Smooth muscle cell (in vitro differentiated cells): ENCODE data around the gene ACCSL. TPM values are rescaled to one million over a fixed set of nuclear protein-coding genes. Genes with fewer than 3 reads are reported as not detected.

Source experiments
- DNase-seq: peaks from one replicate; lab custom pipeline; 2025; ENCODE audit not compliant: unreplicated experiment; lab: John Stamatoyannopoulos, UW
- H2AFZ ChIP-seq: fragments of 200-600 bp; sonication (generic); 2 replicates; pipeline ENCODE4 v1.6.0; 2016; ENCODE audit warnings: antibody characterized with exemption, low read depth, mild to moderate bottlenecking
- H3F3A ChIP-seq: fragments of 200-600 bp; sonication (generic); 2 replicates; pipeline ENCODE4 v1.6.0; 2017; ENCODE audit warnings: antibody characterized with exemption, low read depth
- H3K27ac ChIP-seq: fragments of 200-600 bp; sonication (generic); 2 replicates; pipeline ENCODE4 v1.5.1; 2016; ENCODE audit warnings: low read depth, mild to moderate bottlenecking
- H3K27me3 ChIP-seq: fragments of 200-600 bp; sonication (generic); 2 replicates; pipeline ENCODE4 v1.6.1; 2016; ENCODE audit warnings: low read depth, mild to moderate bottlenecking
- H3K36me3 ChIP-seq: fragments of 200-600 bp; sonication (generic); 2 replicates; pipeline ENCODE4 v1.5.1; 2016; ENCODE audit warnings: low read depth
- H3K4me1 ChIP-seq: fragments of 200-600 bp; sonication (generic); 2 replicates; pipeline ENCODE4 v1.5.1; 2016; ENCODE audit warnings: low read depth
- H3K4me2 ChIP-seq: fragments of 200-600 bp; sonication (generic); 2 replicates; pipeline ENCODE4 v1.6.0; 2016; ENCODE audit warnings: mild to moderate bottlenecking
- H3K4me3 ChIP-seq: fragments of 200-600 bp; sonication (generic); 2 replicates; pipeline ENCODE4 v1.5.1; 2016; ENCODE audit warnings: mild to moderate bottlenecking
- H3K79me2 ChIP-seq: fragments of 200-600 bp; sonication (generic); 2 replicates; pipeline ENCODE4 v1.6.0; 2016; ENCODE audit warnings: low read depth, mild to moderate bottlenecking
- H3K9ac ChIP-seq: fragments of 200-600 bp; sonication (generic); 2 replicates; pipeline ENCODE4 v1.6.0; 2016; ENCODE audit warnings: low read depth
- H3K9me3 ChIP-seq: fragments of 200-600 bp; sonication (generic); replicated peaks from 2 replicates; pipeline ENCODE4 v1.5.1; 2016; ENCODE audit warnings: low read depth
- H4K20me1 ChIP-seq: fragments of 200-600 bp; sonication (generic); 2 replicates; pipeline ENCODE4 v1.6.0; 2016; ENCODE audit warnings: low read depth
- WGBS: methylation state at CpG from one replicate; pipeline ENCODE4 v1.1.7; 2016; ENCODE audit warnings: low lambda C conversion rate; 5-methylcytosine and 5-hydroxymethylcytosine counted together
- polyA plus RNA-seq: library from polyadenylated mRNA; unstranded; fragments of >200 nt; fragmentation: Nextera tagmentation; extraction: Ambion mirVana; gene quantifications from 2 replicates; pipeline ENCODE4 v1.2.1, GENCODE V29; 2016
- total RNA-seq: library from RNA; depleted of rRNA; stranded (reverse); fragments of >200 nt; gene quantifications from 2 replicates; pipeline ENCODE4 v1.2.3, GENCODE V29; 2014
- TF ChIP-seq, protein P1 (sequence below): fragments of 200-600 bp; sonication (generic); IDR thresholded peaks from 2 replicates; pipeline ENCODE4 v1.5.1; 2017; ENCODE audit warnings: borderline replicate concordance, mild to moderate bottlenecking, antibody characterized with exemption; ENCODE audit not compliant: insufficient read depth, poor library complexity, severe bottlenecking

The ACCSL gene
- total and polyA plus RNA-seq, 2 experiments from 2014 or later: not detected

DNA sequence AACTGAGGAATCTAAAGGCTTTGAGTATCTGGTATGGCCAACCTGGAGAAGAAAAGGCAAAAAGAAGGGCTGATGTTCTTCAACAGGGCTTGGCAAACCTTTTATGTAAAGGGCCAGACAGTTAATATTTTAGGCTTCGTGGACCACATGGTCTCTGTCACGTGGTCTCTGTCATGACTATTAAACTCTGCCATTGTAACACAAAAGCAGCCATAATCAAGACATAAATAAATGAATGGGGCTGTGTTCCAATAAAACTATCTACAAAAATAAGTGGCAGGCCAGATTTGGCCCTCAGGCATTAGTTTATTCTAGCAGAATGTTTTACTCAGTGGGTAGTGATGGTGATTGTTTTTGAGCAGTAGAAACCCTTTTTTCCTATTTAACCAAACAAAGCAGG, 483 bp upstream of the ACCSL start:
- TF ChIP-seq, protein P1, sequence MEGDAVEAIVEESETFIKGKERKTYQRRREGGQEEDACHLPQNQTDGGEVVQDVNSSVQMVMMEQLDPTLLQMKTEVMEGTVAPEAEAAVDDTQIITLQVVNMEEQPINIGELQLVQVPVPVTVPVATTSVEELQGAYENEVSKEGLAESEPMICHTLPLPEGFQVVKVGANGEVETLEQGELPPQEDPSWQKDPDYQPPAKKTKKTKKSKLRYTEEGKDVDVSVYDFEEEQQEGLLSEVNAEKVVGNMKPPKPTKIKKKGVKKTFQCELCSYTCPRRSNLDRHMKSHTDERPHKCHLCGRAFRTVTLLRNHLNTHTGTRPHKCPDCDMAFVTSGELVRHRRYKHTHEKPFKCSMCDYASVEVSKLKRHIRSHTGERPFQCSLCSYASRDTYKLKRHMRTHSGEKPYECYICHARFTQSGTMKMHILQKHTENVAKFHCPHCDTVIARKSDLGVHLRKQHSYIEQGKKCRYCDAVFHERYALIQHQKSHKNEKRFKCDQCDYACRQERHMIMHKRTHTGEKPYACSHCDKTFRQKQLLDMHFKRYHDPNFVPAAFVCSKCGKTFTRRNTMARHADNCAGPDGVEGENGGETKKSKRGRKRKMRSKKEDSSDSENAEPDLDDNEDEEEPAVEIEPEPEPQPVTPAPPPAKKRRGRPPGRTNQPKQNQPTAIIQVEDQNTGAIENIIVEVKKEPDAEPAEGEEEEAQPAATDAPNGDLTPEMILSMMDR: no peak
- H3K4me2 ChIP-seq: no peak overlapping the region
- no peak overlapping the region for H3K9ac ChIP-seq
- H3K27ac ChIP-seq: no peak overlapping the region
- no peak for DNase-seq
- H2AFZ ChIP-seq: no peak overlapping the region
- no peaks in the 10 kb centered on the region for H3K9me3 ChIP-seq
- H3F3A ChIP-seq: no peaks in the 10 kb centered on the region
- no peaks in the 10 kb centered on the region for H3K4me1 ChIP-seq
- no peaks in the 10 kb centered on the region for H4K20me1 ChIP-seq
- H3K27me3 ChIP-seq: no peaks in the 10 kb centered on the region
- H3K79me2 ChIP-seq: no peaks in the 10 kb centered on the region
- 77% methylated on average over 2 of the region's 2 CpGs for WGBS
- no peak overlapping the region for H3K4me3 ChIP-seq
- no peaks in the 10 kb centered on the region for H3K36me3 ChIP-seq

DNA sequence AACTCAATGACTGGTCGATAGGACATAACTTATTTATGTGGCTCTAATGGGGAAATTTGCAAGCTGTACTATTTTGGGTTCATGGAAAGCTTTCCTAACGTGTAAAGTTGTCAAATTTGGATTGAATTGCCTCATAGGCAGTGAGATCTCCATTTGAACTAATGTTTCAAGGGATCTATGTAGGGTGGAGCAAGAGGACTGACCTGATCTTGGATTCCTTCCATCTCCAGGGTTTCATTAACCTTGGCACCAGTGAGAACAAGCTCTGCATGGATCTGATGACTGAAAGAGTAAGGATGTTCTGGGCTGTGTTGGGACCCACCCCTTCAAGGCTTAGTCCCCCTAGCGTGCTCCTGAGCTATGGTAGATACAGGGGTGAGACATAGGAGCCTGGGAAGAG, 2.1 kb downstream of the ACCSL start:
- H3F3A ChIP-seq: no peaks in the 10 kb centered on the region
- H3K27me3 ChIP-seq: no peaks in the 10 kb centered on the region
- H3K4me2 ChIP-seq: no peak overlapping the region
- H2AFZ ChIP-seq: no peak overlapping the region
- H3K4me3 ChIP-seq: no peak overlapping the region
- H4K20me1 ChIP-seq: no peaks in the 10 kb centered on the region
- TF ChIP-seq, protein P1: no peak
- no peaks in the 10 kb centered on the region for H3K4me1 ChIP-seq
- no peak overlapping the region for H3K27ac ChIP-seq
- WGBS: 81% methylated on average over 3 of the region's 3 CpGs
- no peak for DNase-seq
- no peaks in the 10 kb centered on the region for H3K79me2 ChIP-seq
- H3K9me3 ChIP-seq: no peaks in the 10 kb centered on the region
- no peaks in the 10 kb centered on the region for H3K36me3 ChIP-seq
- no peak overlapping the region for H3K9ac ChIP-seq

DNA sequence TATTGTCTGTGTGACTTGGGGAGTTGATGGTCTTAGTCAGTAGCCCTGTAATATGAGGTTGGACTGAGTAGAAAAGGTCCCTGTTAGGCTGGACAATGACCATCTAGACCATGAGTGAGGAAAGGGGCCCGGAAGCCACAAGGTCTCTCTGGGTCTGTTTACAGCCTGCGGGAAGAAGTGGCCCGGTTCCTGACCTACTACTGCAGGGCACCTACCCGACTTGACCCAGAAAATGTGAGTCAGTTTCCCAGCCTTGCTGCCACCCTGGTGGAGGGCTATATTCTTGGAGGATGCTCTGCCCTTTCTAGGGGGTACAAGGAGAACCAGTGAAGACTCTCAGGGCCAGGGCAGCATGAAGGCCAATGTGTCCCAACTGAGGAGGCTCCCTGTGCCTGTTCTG, 3.4 kb downstream of the ACCSL start:
- 84% methylated on average over 4 of the region's 4 CpGs for WGBS

DNA sequence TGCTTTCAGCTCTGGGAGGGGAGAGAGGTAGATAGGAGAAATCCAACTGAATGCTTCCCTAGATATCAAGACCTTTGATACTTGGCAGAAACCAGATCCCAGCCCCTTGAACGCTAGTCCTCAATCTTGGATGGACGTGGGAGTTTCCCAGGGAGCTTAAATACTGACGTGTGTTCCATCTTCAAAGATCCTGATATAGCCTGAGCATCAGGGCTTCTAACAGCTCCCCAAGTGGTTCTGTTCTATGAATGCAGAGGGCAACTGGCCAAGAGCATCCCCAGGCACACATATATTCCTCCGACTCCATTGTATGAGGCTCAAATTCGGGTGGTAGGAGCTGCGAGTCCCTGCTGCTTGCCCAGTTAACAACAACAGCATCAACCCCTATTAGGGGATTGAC, 9.6 kb downstream of the ACCSL start:
- Histone ChIP-seq H3K79me2 (no peaks in the 10 kb centered on the region), H3K4me1 (no peaks in the 10 kb centered on the region), H3K4me3 (no peak overlapping the region), H2AFZ (no peak overlapping the region), H3K36me3 (no peaks in the 10 kb centered on the region), H3K9ac (no peak overlapping the region), H3K27me3 (no peaks in the 10 kb centered on the region), H3F3A (no peaks in the 10 kb centered on the region), H4K20me1 (no peaks in the 10 kb centered on the region), H3K27ac (no peak overlapping the region), H3K9me3 (no peaks in the 10 kb centered on the region), H3K4me2 (no peak overlapping the region)
- TF ChIP-seq, protein P1: no peak
- 91% methylated on average over 6 of the region's 6 CpGs for WGBS
- DNase-seq: no peak

More for the DNA sequence above, 3.4 kb downstream of the ACCSL start:
- no peak overlapping the region for H3K4me3 ChIP-seq
- no peaks in the 10 kb centered on the region for H3K79me2 ChIP-seq
- no peak overlapping the region for H3K27ac ChIP-seq
- no peaks in the 10 kb centered on the region for H4K20me1 ChIP-seq
- DNase-seq: no peak
- TF ChIP-seq, protein P1: no peak
- H3K9me3 ChIP-seq: no peaks in the 10 kb centered on the region
- H2AFZ ChIP-seq: no peak overlapping the region
- no peaks in the 10 kb centered on the region for H3F3A ChIP-seq
- no peaks in the 10 kb centered on the region for H3K36me3 ChIP-seq
- H3K4me1 ChIP-seq: no peaks in the 10 kb centered on the region
- no peaks in the 10 kb centered on the region for H3K27me3 ChIP-seq
- no peak overlapping the region for H3K9ac ChIP-seq
- no peak overlapping the region for H3K4me2 ChIP-seq
